Measurements from ENCODE around the gene FGFRL1.

DNA sequence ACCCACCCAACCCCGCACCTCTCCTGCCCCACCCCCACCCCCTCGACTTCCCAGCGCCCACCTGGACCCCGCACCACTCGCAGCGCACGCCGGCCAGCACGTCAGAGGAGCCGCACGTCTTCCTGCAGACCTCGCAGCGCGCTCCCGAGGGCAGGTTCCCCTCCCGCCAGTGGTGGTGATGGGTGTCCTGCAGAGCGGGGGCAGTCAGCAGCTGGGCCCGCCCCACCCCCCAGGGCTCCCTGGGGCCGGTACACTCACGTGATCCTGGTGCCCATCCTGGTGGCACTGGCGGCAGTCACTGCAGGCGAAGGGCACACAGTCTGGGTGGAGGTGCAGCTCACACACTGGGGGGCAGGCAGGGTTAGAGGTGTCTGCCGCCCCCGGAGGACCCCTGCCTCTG lies 43.2 kb upstream of the FGFRL1 start:
- TF ChIP-seq CTCF (IDR thresholded peaks at IDR 0.05), result no peak
- TF ChIP-seq ZFX (IDR thresholded peaks at IDR 0.05; ENCODE audit: borderline replicate concordance), result no peak
